ENCODE measurements around the gene PI4KB.

DNA sequence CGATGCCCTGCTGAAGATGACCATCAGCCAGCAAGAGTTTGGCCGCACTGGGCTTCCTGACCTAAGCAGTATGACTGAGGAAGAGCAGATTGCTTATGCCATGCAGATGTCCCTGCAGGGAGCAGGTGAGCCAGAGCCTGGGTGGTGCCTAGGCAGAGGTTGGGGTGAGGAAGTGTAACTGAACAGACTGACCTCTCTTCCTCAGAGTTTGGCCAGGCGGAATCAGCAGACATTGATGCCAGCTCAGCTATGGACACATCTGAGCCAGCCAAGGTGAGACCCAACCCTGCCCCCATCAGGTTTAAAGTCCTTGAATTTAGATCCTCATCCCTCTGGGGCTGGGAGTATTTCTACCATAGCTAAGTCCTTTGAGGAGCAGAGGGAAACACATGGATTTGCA lies 60.9 kb downstream of the PI4KB start:
- TF ChIP-seq, protein P1, sequence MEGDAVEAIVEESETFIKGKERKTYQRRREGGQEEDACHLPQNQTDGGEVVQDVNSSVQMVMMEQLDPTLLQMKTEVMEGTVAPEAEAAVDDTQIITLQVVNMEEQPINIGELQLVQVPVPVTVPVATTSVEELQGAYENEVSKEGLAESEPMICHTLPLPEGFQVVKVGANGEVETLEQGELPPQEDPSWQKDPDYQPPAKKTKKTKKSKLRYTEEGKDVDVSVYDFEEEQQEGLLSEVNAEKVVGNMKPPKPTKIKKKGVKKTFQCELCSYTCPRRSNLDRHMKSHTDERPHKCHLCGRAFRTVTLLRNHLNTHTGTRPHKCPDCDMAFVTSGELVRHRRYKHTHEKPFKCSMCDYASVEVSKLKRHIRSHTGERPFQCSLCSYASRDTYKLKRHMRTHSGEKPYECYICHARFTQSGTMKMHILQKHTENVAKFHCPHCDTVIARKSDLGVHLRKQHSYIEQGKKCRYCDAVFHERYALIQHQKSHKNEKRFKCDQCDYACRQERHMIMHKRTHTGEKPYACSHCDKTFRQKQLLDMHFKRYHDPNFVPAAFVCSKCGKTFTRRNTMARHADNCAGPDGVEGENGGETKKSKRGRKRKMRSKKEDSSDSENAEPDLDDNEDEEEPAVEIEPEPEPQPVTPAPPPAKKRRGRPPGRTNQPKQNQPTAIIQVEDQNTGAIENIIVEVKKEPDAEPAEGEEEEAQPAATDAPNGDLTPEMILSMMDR (IDR thresholded peaks at IDR 0.05): no peak
- TF ChIP-seq POLR2A (IDR thresholded peaks at IDR 0.05): no peak
